HEK293T (cell line): ENCODE data around the gene PTGR2.

Source experiments
- ARNT ChIP-seq: fragments of 450-650 bp; IDR thresholded peaks from 2 replicates; pipeline ENCODE4 v1.6.1; 2017; ENCODE audit warnings: mild to moderate bottlenecking
- BHLHE40 ChIP-seq: fragments of 450-650 bp; IDR thresholded peaks from 2 replicates; pipeline ENCODE4 v1.6.1; 2016; ENCODE audit warnings: mild to moderate bottlenecking, moderate library complexity, borderline replicate concordance
- FOXA1 ChIP-seq: fragments of 450-650 bp; IDR thresholded peaks from 2 replicates; pipeline ENCODE4 v1.6.1; 2016; ENCODE audit warnings: mild to moderate bottlenecking
- FOXK2 ChIP-seq: fragments of 450-650 bp; IDR thresholded peaks from 2 replicates; pipeline ENCODE4 v1.6.1; 2016; ENCODE audit warnings: mild to moderate bottlenecking
- FOXM1 ChIP-seq: fragments of 450-650 bp; IDR thresholded peaks from 2 replicates; pipeline ENCODE4 v1.6.1; 2017; ENCODE audit warnings: mild to moderate bottlenecking, borderline replicate concordance
- HDGF ChIP-seq: fragments of 450-650 bp; IDR thresholded peaks from 2 replicates; pipeline ENCODE4 v1.6.1; 2017; ENCODE audit warnings: antibody characterized with exemption, borderline replicate concordance
- LEF1 ChIP-seq: fragments of 450-650 bp; IDR thresholded peaks from 2 replicates; pipeline ENCODE4 v1.6.1; 2017; ENCODE audit warnings: mild to moderate bottlenecking, borderline replicate concordance
- NFRKB ChIP-seq: fragments of 450-650 bp; IDR thresholded peaks from 2 replicates; pipeline ENCODE4 v1.6.1; 2016; ENCODE audit warnings: mild to moderate bottlenecking, moderate library complexity
- SP1 ChIP-seq: fragments of 450-650 bp; IDR thresholded peaks from 2 replicates; pipeline ENCODE4 v1.6.1; 2017
- SUZ12 ChIP-seq: fragments of 450-650 bp; IDR thresholded peaks from 2 replicates; pipeline ENCODE4 v1.6.1; 2016; ENCODE audit warnings: mild to moderate bottlenecking
- TARDBP ChIP-seq: fragments of 450-650 bp; IDR thresholded peaks from 2 replicates; pipeline ENCODE4 v1.6.1; 2016
- TF ChIP-seq, protein P1 (sequence below): fragments of 450-650 bp; IDR thresholded peaks from 2 replicates; pipeline ENCODE4 v1.6.1; 2016

DNA sequence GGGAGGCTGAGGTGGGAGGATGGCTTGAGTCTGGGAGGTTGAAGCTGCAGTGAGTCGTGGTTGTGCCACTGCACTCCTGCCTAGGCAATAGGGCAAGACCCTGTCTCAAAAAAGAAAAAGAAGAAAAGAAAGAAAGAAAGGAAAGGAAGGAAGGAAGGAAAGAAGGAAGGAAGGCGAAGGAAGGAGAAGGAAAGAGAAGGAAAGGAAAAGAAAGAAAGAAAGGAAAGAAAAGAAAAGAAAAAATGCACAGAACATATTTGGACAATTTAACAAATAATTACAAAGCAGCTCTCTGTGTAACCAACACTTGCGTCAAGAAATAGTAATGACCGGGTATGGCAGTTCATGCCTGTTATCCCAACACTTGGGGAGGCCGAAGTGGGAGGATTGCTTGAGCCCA, 35.8 kb upstream of the PTGR2 start:
- TF ChIP-seq SP1 (no peak), TARDBP (no peak), HDGF (no peak), NFRKB (no peak), BHLHE40 (no peak), FOXM1 (no peak), SUZ12 (no peak), LEF1 (no peak), FOXA1 (no peak), FOXK2 (no peak), ARNT (no peak)
- TF ChIP-seq, protein P1, sequence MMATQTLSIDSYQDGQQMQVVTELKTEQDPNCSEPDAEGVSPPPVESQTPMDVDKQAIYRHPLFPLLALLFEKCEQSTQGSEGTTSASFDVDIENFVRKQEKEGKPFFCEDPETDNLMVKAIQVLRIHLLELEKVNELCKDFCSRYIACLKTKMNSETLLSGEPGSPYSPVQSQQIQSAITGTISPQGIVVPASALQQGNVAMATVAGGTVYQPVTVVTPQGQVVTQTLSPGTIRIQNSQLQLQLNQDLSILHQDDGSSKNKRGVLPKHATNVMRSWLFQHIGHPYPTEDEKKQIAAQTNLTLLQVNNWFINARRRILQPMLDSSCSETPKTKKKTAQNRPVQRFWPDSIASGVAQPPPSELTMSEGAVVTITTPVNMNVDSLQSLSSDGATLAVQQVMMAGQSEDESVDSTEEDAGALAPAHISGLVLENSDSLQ: no peak
